NCI-H510A (cell line): Measurements from ENCODE around the gene CALML3.

Experiments used
- DNase-seq: peaks from one replicate; lab custom pipeline; 2025; lab: John Stamatoyannopoulos, UW

CALML3 gene

DNA sequence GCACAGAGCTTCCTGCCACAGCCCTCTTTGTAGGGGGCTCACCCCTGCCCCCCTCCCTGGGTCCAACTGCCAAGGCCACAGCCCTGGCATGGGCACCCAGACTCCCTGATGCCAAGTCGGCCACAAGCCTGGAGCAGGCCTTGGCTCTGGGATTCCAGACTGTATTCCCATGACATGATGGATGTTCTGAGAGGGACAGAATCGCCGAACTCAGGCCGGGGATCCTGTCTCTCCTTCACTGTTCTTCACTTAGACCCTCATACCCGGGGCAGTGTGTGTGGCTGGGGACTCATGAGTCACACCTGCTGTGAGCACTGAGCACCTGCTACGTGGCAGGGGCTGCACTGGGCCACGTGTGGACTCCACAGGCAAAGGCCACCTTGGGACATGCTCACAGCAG is 33.3 kb upstream of the CALML3 start:
- DNase-seq = no peak

DNA sequence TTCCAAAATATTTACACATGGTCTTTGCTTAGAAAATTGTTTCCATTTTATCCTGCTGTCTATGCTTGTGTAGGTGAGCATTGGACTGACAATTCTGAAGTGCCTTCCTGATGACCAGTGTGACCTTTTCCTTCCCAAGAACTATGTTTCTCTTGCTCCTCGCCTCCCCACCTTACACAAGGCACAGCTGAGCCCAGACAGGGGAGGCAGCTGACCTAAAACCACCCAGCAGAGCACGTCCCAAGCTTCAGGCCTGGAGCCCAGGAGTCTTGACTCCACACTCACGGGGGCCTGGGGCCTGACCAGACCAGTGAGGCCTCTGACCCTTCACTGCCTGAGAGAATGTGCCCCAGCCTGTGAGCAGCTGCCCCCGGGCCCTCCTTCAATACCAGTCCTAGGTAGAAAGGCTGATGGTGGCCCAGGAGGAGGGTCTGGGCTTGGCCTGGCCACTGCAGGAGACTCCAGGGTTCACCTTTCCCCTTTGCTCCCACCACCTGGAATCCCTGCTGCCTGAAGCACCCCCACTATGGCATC is 32.4 kb upstream of the CALML3 start:
- DNase-seq = no peak

DNA sequence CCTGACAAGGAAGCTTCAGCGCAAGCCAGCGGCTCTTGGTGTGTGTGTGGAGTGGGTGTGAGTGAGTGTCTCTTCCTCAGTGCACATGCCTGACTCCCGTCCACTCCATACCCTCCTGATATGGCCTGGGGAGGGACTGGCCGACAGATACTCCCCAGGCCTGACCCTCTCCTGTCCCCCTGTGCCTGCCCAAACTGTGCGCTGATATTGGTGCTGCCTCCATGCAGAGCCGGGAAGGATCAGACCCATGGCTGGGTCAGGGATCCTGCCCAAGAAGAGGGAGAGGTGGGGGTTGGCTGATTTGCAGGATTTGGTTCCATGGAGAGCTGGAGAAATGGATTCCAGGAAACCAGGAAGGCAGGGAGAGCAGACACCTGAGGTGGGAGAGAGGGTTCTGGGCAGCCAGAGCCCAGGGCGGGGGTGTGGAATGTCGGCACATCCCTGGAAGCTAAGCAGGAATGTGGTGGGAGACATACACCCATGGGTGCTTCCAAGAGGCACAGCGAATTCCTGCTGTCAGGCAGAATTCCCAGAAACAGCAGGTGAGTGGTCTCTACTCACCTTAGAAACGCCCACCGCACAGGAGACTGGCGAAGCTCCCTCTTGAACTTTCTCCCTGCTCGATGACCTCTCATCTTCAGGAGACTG is 31.7 kb upstream of the CALML3 start:
- DNase-seq = no peak

DNA sequence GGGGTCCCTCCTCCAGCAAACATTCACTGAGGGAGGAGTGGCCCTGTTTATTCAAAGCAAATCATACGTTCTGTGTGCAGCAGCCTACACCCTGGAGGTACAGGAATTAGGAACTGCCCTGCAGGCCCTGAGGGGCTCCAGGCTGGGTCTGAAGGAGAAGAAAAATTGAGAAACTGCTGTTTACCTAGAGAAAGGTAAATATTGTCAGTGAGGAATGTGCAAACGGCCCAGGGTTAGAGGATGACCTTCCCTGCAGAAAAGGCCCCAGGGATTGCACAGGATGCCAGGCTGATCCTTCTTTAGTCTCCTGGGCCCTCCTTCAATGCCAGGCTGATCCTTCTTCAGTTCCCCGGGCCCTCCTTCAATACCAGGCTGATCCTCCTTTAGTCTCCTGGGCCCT is 31.1 kb upstream of the CALML3 start:
- no peak for DNase-seq

DNA sequence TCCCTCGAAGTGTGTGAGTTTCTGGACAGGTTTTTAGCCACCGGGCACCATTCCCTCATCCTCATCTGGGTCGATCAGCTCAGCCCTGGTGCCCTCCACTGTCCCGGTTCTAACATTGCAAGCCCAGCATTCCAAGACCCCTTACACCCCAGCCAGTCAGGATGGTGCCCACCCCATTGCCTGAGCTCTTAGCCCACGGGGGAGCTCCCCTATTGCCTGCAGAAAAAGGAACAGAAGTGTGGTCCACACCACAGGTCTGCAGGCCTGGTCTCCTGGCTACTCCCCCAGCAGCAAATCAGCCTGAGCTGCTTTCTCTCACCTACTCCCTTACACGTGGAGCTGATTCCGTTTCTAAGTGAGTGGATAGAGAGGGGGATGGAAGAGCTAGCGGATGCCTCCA is 30.1 kb upstream of the CALML3 start:
- DNase-seq = no peak

DNA sequence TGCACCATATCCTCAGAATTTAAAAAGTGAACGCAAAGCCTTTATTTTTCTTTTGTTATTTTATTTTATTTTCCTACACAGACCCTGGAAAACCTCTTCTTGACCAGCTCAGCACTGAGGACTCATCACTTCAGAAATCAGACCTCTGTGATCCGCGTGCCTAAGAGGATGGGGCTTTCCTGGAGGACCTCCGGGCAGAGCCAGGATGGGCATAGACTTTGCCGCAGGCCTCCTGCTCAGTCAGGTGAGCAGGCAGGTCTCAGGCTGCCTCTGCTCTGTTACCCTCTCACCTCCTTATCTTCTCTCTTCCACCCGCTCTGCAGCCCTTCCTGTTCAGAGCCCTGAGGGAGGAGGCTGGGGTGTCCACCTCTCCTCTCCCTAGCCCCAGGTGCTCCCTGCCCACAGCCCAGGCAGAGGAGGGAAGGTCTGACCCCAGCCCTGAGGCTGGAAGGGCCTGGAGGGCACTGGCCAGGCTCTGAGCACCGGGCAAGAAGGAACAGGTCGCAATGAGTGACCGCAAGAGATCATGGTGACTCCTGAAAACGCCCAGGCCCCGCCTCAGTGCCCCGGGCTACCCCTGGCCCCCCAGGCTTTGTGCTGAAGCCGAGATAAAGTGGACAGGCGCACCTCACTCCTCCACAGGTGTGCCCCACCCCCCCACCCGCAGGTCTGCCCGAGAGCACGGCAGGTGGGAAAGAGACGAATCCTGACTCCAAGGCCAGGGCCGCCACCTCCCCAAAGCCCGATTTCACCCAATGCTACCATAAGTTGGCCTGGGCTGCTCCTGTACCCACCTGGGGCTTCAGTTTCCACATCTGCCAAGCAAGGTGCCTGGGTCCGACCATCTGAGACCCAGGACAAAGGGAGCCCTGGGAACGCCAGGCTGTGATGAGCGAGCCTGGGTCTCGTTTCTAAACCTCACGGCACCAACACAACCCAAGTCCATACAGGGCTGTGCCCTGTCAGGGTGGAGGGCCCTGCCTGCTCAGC is 28.2 kb upstream of the CALML3 start:
- DNase-seq = no peak

DNA sequence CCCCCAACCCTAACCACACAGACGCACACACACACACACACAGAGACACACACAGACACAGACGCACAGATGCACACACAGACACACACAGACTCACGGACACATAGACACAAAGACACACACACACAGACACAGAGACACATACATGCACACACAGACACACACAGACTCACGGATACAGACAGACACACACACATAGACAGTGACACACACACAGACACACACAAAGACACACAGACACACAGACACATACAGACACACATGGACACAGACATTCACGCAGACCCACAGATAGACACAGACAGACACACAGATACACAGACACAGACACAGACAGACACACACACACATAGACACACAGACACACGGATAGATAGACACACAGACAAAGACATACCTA is 27.5 kb upstream of the CALML3 start:
- DNase-seq = no peak

DNA sequence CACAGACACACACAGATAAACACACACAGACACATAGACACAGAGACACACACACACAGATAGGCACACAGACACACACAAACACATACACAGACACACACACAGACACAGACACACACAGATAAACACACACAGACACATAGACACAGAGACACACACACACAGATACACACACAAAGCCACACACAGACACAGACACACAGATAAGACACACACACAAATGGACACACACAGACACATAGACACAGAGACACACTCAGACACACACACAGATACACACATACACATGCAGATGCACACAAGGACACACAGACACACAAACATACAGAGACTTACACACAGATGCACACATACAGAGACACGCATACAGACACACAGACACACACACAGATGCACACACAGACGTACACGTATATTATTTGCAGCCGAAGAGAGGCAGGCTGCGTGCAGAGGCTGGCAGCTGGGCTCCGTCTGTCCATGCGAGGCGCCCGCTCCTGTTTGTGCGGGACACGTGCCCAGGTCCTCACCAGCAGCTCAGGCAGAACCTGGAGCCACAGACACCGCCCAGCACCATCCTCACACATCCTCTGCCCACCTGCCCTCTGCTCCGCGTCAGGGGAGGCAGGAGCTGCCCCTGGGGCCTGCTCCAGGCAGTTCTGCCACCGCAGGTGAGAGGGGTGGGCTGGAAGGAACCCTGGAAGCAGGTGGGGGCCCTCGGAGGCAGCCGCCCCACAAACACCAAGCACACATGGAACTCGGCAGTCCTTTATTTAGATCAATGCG is 26.6 kb upstream of the CALML3 start:
- DNase-seq = no peak

DNA sequence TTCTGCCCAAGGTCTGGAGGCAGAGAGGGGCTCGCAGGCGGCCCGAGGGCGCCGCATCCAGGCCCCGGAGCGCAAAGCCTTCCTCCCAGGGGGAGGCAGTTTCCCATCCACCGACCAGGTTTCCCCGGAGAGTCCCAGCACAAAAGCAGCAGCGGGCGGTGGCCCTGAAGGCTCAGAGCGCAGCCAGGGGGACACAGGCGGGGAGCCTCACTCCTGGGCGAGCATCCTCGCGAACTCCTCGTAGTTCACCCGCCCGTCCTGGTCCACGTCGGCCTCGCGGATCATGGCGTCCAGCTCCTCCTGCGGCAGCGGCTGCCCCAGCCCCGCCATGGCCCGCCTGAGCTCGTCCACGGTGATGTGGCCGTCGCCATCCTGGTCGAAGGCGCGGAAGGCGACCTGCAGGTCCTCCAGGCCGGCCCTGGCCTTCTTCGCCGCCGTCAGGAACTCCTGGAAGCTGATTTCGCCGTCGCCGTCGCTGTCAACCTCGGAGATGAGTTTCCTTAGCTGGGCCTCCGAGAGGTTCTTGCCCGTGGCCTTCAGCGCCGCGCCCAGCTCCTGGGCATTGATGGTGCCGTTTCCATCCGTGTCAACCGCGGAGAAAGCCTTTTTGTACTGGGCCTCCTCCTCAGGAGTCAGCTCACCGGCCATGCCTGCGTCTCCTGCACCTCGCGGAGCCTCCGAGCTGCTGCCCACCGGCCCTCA is 25.8 kb upstream of the CALML3 start:
- DNase-seq = no peak

DNA sequence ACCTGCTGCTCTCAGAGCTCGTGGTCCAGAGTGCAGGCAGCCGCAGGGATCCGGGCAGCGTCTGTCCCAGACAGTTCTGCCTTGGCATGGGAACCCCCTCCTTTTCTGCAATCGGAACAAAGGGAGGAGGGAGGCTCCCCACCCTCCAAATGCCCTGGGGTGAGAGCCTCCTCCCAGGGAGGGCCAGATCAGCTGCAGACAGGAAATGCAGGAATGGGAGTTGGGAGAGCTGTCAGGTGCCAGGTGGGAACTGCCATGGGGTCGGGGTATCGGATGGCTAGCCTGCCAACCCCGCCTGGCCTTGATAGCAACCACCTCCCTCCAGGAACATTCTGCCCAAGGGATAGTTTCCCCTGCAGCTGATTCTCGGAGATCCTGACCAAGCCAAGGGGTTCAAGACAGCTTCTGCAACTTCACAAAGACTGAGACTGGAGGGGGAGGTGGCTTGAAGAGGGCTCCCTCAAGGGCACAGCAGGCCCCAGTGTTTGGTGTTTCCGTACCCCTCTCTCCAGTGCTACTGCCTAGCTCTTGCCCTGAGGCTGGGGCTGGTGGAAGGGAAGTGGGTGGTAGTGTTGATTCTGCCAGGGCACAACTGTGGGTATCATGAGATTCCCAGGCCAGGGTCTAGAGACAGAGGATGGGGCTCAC is 25.1 kb upstream of the CALML3 start, which contains the start of gene CALML5:
Gene CALML5 (minus strand): TSS at position 78 of the 648 bp plus-strand sequence. CDS start 132 bp downstream, outside the sequence.
- no peak for DNase-seq

DNA sequence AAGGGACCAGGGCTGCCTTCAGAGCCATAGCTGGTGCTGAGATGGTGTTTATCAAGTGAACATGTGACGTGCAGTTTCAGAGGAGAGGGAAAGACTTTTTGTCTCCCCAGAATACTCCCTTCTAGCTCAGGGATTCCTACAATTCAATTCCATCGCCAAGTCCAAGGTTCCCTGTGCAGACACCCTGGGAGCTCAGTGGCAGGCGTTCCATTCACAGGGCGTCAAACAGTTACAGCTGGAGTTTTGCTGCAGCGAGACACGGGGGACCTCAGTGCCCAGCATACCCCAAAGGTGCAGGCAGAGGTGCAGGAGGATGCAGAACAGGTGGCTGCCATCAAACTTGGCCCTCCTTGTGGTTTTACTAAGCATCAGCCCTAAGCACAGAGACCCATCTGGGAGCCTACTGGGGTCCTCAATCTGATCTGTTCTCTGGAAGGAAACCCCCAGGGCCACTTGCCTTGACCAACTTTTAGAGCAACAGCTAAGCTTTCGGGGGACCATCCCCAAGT is 24.5 kb upstream of the CALML3 start:
- DNase-seq = no peak

DNA sequence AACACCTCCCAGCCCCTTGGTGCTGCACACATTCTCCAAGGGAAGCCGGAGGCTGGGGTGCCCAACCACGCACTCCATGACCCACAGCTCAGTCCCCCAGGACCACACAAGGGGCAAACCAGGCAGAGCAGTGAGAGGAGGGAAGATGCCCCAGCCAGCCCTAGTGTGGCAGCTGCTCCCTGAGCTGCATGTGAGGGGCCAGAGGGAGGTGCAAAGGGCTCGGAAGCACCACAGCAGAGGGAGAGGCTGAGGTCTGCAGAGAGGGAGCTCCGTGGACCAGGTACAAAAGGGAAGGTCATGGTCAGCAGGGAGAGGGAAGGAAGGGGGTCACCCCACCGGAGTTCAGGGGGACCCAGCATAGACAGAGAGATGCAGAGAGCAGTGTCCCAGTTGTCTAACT is 23.9 kb upstream of the CALML3 start:
- DNase-seq = no peak

DNA sequence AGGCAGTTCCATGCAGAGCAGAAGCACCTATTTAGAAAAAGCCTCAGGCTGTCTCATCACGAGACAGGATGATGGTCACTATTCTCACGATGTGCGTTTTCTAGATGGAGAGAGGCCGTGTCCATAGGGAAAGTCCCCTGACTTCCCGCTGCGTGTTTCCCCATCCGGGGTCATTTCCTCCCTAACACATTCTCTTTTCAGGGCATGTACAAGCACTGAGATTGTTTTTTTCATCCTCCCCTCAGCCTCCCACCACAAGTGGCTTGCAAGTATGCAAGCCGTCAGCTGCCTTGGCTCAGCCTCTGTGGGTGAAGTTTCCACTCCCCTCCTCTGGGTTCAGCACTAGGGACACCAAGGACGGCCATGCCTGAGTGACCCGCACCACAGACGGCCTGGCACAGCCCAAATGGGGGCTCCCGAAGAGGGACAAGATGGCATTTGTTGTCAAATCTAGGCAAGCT is 22.7 kb upstream of the CALML3 start:
- no peak for DNase-seq

DNA sequence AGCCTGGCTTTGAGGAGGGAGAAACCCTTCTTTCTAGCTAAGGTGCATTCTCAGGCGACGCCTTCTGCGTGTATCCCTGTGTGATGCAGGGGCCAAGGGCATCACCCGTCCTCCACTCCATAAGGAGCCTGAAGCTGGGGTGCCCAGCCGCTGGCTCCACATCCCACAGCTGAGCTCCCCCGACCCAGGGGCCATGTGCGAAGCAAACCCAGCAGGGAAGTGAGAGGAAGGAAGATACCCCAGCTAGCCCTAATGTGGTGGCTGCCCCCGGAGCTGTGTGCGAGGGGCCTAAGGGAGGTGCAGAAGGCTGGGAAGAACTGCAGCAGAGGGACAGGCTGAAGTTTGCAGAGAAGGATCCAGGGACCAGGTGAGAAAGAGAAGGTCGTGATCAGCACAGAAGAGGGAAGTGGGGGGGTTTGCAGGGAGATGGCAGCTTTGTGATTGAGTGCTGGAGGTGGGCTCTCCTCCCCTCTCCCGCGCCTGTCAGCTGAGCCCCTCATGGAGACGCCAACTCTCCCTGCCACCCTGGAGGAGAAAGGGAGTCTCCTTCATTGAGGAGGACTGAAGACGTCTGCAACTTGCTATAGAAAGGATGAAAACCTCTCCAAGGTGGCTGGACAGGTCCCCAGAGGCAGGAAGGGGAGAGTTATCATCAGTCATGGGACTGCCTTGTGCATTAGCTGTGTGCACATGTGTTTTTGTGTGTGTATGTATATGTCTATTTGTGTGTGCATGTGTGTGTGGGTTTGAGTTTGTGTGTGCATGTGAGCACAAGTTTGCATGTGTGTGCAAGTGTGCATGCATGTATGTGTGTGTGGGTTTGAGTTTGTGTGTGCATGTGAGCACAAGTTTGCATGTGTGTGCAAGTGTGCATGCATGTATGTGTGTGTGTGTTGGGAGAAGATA is 21.9 kb upstream of the CALML3 start:
- no peak for DNase-seq

DNA sequence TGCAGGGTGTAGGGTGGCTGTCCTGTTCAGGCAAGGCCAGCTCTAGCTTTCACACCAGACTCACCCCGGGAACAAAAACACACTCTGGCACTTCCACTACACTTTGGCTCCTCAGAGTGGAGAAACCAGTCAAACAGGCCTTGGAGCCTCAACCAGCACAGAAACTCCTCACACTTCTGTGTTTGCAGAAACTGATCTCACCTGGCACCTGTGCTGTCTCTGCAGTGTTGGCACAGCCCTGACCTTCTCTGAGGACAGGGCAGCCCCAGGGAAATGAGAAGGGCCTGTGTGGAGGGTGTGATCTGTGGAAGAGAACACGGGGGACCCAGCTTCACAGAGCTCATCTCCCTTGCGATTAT is 21.3 kb upstream of the CALML3 start:
- peak; percentile 79 for DNase-seq

DNA sequence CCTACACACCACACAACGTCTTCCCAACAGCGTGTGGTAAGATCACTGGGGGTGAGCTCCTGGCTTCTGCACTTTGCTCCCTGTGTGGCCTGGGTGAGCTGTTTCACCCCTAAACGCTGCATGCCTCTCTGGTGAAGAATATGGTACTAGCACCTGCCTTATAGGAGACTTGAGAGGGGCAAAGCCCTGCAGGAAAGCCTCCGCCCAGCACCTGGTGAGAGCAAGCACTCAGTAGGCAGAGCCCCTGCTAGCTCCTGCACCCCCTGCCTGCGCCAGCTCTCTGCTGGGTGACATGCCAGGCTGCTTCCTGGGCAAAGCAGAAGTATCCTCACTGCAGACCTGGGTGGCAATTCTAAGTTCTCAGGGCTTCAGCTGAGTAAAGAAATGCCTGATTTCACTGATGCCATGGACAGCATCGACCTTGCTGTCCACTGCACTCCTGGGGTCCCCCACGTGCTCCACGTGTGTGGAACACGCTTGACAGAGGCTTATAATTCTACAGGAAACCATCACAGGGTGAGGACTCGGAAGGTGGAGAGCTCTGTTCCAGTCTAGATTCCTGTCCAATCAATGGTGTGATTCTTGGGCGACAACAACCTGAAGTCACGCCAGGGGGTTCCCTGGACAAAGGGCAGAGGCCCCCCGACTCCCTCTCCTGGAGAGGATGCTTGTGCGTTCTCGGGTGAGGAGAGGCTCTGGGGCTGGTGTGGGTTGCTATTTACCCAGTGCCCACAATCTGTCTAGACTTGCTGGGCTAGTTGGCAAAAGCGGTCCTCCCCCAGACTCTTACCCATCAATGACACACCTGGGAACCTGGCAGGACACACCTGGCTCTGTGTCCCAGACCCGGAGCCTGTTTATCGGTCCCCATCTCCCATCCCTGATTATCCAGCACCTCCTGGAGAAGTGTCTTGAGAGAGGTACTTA is 20.4 kb upstream of the CALML3 start:
- DNase-seq = peak; percentile 60

DNA sequence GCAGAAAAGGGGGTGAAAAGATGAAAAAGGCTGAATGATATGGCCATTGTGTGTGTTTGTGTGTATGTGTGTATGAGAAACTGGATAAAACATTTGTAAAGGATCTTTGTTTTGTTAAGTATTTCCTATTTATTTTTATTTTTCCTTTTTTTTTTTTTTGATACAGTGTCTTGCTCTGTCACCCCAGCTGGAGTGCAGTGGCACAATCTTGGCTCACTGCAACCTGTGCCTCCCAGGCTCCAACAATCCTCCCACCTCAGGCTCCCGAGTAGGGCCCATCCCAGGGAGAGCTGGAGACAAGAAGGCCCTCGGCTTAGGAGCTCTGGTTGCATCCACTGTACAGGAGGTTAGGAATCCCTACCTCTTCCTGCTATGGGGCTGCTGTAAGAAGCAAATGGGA is 18.5 kb upstream of the CALML3 start:
- DNase-seq = no peak
